HL-60/S4 (cell line): ENCODE measurements around the gene DCLK1.
"Not testable (repeated sequence)": the region's sequence is repeated elsewhere in the genome, so short reads cannot be mapped to it uniquely, and the experiment has no call there.

Source experiments
- in situ Hi-C: fragments of 300-500 bp; cut with MboI; formaldehyde crosslinking; loops from 2 replicates; pipeline ENCODE4 v1.14.3; 2022; ENCODE audit warnings: low sequenced_read_pairs

Gene DCLK1

DNA sequence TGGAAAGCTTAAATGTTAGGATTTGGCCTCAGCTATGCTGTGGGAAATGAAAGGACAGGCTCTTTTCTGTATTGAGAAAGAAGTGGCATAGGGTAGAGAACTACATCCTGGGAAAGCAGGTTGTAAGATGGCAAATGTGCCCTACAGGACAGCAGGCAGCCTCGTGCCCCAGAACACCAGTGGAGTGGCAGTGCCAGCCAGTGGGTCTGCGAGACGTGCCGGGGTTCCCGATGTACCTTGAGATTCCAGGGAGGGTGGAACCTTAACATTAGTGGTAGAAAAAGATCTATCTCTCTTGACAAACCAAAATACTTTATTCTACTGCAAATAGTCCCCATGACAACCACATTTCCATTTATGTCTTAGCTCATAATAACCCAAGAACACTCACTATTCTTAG is 42.7 kb downstream of the DCLK1 start:
- in situ Hi-C loops = no loop called here

- in situ Hi-C loops = no loop called here
Observed at GRCh38 chr13:36088001-36088400, 43.2 kb downstream of the DCLK1 start.

- in situ Hi-C loops = no loop called here
Observed at GRCh38 chr13:36086117-36086516, 45.1 kb downstream of the DCLK1 start.

- in situ Hi-C loops = no loop called here
Observed at GRCh38 chr13:36084131-36084530, 47.1 kb downstream of the DCLK1 start.

DNA sequence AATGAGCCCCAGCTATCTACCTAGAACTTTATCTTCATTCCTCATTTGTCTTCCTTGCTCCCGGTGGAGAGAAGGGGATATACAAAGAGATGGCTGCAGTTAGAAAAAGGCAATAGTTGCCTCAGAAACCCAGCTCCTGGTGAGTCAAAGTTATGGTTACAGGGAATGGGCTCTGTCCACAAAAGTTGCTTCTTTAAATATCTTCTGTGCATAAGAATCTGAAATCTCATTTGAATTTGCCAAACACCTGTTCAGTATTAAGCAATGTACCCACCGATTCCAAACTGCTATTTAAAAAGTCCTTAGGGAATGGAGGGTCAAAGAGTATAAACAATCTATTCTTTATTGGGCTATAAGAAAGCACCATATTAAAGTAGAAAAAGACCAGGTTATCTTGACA is 48.4 kb downstream of the DCLK1 start:
- in situ Hi-C loops = no loop called here

DNA sequence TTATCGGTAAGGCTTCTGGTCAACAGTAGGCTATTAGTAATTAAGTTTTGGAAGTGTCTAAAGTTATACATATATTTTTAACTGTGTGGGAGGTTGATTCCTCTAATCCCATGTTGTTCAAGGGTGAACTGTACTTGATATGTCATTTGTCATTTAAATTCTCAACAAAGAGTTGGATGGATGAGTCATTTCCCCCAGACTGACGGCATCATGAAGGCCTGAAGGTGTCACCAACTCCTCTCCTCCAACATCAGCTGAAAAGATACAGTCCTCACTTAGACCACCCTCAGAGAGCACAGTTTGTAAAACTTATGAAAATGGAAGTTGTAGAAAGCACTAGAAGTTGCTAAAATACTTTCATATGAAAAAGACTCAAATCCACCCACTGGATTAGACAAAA is 48.8 kb downstream of the DCLK1 start:
- in situ Hi-C loops = no loop called here

DNA sequence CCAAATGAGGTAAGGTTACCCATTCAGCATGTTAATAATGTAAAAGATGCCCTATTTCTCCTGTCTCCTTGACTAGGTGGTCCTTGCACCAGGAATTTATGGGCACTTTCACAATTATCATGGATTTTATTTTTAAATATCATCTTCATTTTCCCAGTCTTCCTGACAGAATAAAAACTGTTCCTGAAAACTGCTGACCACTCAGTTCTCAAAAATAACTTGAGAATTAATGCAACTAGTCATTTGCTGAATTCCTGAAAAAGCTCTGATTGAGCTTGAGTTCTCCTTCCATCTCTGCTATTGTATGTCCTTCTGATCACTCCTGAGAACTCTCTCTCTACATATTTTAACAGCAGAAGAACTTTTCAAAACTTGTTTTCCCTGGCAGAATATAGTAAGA is 55.0 kb downstream of the DCLK1 start:
- in situ Hi-C loops = no loop called here

DNA sequence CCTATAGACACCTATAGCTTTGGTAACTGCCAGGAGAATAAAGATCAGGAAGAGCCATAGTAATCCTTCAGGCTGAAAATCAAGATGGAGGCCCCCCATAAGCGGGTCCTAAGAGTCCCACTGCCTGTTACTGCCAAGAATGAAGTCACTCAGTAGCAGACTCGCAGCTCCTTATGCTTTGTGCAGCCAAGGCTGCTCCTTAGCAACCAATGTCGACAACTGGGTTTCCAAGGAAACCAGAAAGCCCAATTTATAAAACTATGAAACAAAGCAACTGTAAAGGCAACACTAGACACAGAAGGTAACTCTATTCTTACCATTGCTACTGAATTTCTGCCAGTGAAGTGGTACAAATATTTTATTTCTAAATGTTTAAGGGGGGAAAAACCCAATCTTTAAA is 56.5 kb downstream of the DCLK1 start:
- in situ Hi-C loops = no loop called here

- in situ Hi-C loops = no loop called here
Observed at GRCh38 chr13:36072152-36072935, 58.8 kb downstream of the DCLK1 start.

- in situ Hi-C loops = not testable (repeated sequence)
Observed at GRCh38 chr13:36070504-36071192, 60.5 kb downstream of the DCLK1 start.

DNA sequence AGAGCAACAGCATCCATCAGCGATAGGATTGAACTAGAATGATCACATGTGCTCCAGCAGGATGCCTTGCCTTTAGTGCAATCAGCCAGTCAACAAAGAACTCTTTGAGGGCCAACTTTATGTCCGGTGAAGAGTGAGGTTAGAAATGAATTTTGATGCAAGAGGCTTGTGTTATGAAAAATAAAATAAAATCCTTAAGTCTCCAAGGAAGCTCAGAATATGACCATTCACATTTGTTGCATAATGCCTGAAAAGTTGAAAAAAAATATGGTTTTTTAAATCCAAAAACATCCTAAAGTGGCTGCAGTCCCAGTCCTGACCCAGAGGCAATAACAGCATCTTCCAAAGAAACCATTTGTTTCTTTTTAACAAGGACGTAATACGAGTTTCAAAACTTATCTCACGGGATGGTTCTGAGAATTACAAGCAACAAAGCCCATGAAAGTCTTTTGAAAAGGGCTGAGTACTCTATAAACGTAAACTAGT is 61.3 kb downstream of the DCLK1 start:
- in situ Hi-C loops = no loop called here

GRCh38 chr13:36068991-36069390 is 62.2 kb downstream of the DCLK1 start:
- in situ Hi-C loops = no loop called here

- in situ Hi-C loops = no loop called here
Observed at GRCh38 chr13:36068566-36068965, 62.6 kb downstream of the DCLK1 start.

DNA sequence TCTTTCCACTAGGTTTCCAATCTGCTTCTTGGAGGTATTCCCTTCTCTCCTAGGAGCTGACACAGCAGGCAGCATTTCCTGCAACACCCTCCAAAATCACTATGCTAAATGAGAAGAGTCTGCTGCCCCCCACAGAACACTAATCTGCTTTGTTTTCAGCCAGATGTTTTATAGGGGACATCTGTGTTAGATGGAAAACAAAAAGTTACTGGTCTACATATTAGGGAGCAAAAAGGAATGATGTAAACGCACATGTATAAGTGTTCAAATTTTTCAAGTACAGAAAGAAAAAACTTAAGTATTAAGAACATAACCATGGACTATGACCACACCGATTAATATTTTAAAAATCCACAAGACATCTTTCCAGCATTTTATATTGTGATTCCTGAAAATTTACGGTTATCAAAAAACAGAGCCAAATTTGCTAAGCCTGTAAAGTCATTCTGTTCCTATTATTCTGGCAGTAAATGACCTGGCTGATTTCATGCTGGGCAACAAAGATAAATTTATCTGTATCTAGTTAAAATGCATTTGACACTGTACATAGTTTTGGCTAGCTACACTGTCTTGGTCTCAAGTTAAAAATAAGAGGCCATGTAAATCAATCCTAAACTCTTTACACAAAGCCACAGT is 63.3 kb downstream of the DCLK1 start:
- in situ Hi-C loops = no loop called here

- in situ Hi-C loops = no loop called here
Observed at GRCh38 chr13:36062249-36062648, 68.9 kb downstream of the DCLK1 start.

- in situ Hi-C loops = no loop called here
Observed at GRCh38 chr13:36061621-36062020, 69.6 kb downstream of the DCLK1 start.

- in situ Hi-C loops = no loop called here
Observed at GRCh38 chr13:36061054-36061453, 70.1 kb downstream of the DCLK1 start.

- in situ Hi-C loops = no loop called here
Observed at GRCh38 chr13:36059321-36059720, 71.9 kb downstream of the DCLK1 start.

DNA sequence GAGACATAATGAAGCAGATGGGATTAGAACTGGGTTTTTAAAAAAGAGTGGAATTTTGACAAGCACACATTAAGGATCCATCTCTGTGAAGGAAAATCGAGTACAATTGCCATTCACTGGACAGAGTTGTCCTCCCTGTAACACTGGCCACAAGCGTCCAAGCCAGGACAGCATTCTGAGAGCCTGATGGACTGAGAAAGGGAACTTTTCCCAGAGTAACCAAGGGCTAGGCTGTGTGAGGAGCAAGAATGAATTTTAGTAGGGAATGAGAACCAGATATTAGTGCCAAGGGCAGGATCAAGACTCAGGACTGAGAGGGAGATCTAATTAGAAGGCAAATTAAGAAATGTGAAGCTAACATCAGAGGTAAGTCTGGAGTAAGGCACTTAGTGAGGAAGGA is 73.1 kb downstream of the DCLK1 start:
- in situ Hi-C loops = no loop called here

- in situ Hi-C loops = no loop called here
Observed at GRCh38 chr13:36057547-36057946, 73.6 kb downstream of the DCLK1 start.

- in situ Hi-C loops = no loop called here
Observed at GRCh38 chr13:36057041-36057440, 74.1 kb downstream of the DCLK1 start.

- in situ Hi-C loops = no loop called here
Observed at GRCh38 chr13:36055366-36055765, 75.8 kb downstream of the DCLK1 start.
